ENCODE measurements around the gene PLEKHH3. TPM values are rescaled to one million over a fixed set of nuclear protein-coding genes. Genes with fewer than 3 reads are reported as not detected.

Gene PLEKHH3
- total and polyA plus RNA-seq, 8 donors, result 22.5 to 55.5 (median 35.0) TPM

DNA sequence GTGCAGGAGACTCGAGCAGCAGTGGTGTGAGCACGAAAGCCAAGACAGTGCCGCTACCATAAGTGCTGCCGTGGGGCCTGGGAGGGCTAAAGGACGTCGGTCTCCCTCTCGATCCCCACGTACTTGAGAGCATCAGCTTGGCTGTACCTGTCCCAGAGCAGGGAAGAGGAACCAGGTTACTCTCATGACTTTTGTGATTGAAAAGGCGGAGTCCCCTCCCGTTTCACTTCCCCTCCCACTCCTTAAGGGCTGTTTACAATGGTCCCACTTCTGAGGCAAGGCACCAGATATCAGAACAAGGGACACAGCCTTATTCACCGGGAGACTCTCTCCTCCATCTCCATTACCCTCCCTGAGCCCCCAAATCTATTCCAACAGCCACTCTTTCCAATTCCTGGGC lies 25.7 kb upstream of the PLEKHH3 start:
- Histone ChIP-seq H3K4me1 (no peaks in the 10 kb centered on the region), H3K27ac (no peak overlapping the region), H3K4me3 (no peak overlapping the region), H3K36me3 (peaks cover 0 to 86% of the 10 kb centered on the region in 2 donors), H3K9me3 (no peaks in the 10 kb centered on the region), H3K27me3 (no peaks in the 10 kb centered on the region)
- intact Hi-C loops (cut with DNase I), result no loop called here
- TF ChIP-seq, protein P1, sequence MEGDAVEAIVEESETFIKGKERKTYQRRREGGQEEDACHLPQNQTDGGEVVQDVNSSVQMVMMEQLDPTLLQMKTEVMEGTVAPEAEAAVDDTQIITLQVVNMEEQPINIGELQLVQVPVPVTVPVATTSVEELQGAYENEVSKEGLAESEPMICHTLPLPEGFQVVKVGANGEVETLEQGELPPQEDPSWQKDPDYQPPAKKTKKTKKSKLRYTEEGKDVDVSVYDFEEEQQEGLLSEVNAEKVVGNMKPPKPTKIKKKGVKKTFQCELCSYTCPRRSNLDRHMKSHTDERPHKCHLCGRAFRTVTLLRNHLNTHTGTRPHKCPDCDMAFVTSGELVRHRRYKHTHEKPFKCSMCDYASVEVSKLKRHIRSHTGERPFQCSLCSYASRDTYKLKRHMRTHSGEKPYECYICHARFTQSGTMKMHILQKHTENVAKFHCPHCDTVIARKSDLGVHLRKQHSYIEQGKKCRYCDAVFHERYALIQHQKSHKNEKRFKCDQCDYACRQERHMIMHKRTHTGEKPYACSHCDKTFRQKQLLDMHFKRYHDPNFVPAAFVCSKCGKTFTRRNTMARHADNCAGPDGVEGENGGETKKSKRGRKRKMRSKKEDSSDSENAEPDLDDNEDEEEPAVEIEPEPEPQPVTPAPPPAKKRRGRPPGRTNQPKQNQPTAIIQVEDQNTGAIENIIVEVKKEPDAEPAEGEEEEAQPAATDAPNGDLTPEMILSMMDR (IDR thresholded peaks at IDR 0.05), result no peak
- ATAC-seq, result no peak
- DNase-seq, result no peak

DNA sequence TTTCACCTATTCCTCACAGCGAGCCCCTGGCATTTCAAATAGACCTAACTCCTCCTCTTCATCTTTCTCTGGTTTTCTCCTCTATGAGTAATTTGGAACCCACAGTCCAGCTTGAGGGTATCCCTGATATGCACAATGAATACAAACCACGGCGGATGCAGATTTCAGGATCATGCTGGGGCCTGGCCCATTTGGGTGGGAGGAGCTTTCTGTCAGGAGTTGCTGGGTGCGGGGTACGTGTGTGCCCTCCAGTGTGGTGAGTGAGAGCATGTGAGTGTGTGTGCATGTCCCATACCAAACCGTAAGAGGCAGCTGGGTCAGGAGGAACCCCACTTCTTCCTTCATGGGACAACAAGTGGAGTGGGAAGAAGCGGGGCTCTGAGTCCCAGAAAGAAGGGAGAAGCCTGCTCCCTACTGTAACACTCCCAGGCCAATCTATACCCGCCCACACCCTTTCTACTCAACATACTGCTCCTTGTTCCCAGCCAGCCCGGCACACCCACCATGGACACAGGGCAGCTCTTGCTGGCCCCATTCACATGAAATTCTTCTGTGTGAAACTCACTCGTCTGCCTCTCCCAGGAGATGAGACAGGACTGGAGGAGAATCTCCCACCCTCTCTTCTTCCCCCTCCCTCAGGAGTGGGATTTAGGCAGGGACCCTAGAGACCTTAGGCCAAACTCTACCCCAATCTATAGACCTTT lies 23.9 kb upstream of the PLEKHH3 start:
- H3K36me3 ChIP-seq, result peaks cover 0 to 86% of the 10 kb centered on the region in 2 donors

DNA sequence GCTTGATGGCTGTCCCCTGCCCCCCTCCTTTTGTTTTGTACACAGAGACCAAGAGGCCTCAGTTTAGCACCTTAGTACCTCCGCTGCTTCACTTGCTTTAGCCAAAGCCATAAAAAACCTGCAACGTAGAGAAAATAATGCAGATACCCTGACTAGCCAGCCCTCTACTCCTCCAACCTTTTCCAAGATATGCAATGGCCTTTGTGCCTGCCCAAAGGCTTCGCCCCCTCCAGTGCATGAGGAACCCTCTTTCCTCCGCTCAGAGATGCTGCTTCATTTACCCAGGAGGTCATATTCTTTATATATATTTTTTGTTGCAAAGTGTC lies 22.6 kb upstream of the PLEKHH3 start:
- Histone ChIP-seq H3K27ac (no peak overlapping the region), H3K36me3 (peaks cover 0 to 82% of the 10 kb centered on the region in 2 donors), H3K4me3 (no peak overlapping the region), H3K4me1 (no peaks in the 10 kb centered on the region), H3K9me3 (no peaks in the 10 kb centered on the region), H3K27me3 (no peaks in the 10 kb centered on the region)
- intact Hi-C loops (cut with DNase I), result no loop called here
- no peak for DNase-seq
- ATAC-seq, result no peak
- TF ChIP-seq, protein P1 (IDR thresholded peaks at IDR 0.05), result no peak

More for the DNA sequence above, 23.9 kb upstream of the PLEKHH3 start:
- Histone ChIP-seq H3K9me3 (no peaks in the 10 kb centered on the region), H3K4me1 (no peaks in the 10 kb centered on the region), H3K4me3 (no peak overlapping the region), H3K27me3 (no peaks in the 10 kb centered on the region), H3K27ac (no peak overlapping the region)
- intact Hi-C loops (cut with DNase I), result no loop called here
- TF ChIP-seq, protein P1 (IDR thresholded peaks at IDR 0.05), result no peak
- DNase-seq, result no peak
- ATAC-seq, result no peak

DNA sequence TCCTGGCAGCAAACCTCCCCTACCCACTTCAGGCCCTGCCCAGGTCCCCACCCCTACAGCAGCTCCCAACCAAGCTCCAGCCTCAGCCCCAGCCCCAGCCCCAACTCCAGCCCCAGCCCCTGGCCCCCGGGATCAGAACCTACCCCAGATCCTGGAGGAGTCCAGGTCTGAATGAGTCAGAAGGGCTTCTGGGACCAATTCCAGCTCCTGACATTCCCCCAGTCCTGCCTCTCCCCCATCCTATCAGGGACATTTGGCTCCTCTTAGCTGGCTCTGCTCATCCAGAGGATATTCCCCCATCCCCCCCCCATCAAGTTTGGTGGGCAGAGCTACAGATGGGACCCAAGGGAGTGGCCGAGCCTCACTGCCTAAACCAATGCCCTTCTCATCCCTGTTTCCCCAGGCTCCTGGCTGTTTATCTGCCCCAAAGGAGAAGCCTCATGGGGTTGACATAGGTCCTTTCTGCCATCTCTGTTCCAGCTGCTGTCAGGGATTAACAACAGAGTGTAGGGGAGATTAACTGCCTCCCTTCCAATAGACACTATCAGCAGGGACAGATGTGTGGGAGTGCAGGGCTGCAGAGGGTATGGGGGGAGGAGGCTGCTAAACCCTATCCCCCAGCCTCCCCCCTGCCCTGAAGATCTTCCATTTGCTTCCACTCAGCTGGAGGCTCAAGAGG lies 22.1 kb upstream of the PLEKHH3 start:
- H3K36me3 ChIP-seq, result peaks cover 0 to 77% of the 10 kb centered on the region in 2 donors
- peak; percentile 41 for ATAC-seq
- H3K4me1 ChIP-seq, result no peaks in the 10 kb centered on the region
- TF ChIP-seq, protein P1 (IDR thresholded peaks at IDR 0.05), result no peak
- DNase-seq, result peak in 1 of 4 donors; percentile 37
- H3K4me3 ChIP-seq, result no peak overlapping the region
- intact Hi-C loops (cut with DNase I), result no loop called here
- no peaks in the 10 kb centered on the region for H3K9me3 ChIP-seq
- no peak overlapping the region for H3K27ac ChIP-seq
- H3K27me3 ChIP-seq, result no peaks in the 10 kb centered on the region

DNA sequence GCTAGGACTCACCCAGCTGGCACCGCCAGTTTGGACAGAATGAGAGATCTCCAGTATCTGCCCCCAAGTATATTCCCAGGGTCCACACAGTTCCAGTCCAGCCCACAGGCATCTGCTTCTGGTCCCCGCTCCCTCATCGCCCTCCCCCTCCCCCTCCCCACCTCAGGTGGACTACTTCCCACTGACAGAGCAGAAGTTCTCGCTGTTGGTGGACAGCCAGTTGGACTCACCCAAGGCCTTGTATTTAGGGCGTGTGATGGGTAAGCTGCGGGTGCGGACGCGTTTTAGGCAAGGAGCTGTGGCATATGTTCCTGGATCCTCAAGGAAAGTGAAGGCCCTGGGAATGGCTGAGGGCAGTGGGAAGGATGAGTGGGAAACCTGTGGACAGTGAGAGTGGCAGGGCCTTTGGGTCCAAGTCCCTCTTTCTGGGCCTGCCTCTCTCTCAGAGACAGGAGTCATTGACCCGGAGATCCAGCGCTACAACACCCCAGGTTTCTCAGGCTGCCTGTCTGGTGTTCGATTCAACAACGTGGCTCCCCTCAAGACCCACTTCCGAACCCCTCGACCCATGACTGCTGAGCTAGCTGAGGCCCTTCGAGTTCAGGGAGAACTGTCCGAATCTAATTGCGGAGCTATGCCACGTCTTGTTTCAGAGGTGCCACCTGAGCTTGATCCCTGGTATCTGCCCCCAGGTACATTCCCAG lies 20.5 kb upstream of the PLEKHH3 start:
- Histone ChIP-seq H3K27ac (no peak overlapping the region), H3K9me3 (no peaks in the 10 kb centered on the region), H3K4me1 (no peaks in the 10 kb centered on the region), H3K27me3 (no peaks in the 10 kb centered on the region), H3K4me3 (no peak overlapping the region), H3K36me3 (peaks cover 0 to 60% of the 10 kb centered on the region in 2 donors)
- intact Hi-C loops (cut with DNase I), result no loop called here
- peak in 1 of 4 donors; percentile 14 for DNase-seq
- no peak for ATAC-seq
- TF ChIP-seq, protein P1 (IDR thresholded peaks at IDR 0.05), result no peak
